ENCODE measurements around the gene CLDN4. TPM values are rescaled to one million over a fixed set of nuclear protein-coding genes. Genes with fewer than 3 reads are reported as not detected.

The CLDN4 gene
- total RNA-seq, 2 experiments from 2014 or later: 0.16 to 0.29 TPM

Other genes starting within 250 kb of the CLDN4 start
- gene MLXIPL, start 206.5 kb upstream of the CLDN4 start, total RNA-seq: not detected
- gene VPS37D, start 163.2 kb upstream of the CLDN4 start, total RNA-seq: under 1 TPM; 0.16 to 0.26 TPM
- 1 to 10 TPM; 7.7 to 8.3 TPM for gene DNAJC30, start 147.5 kb upstream of the CLDN4 start, total RNA-seq
- gene BUD23, start 147.4 kb upstream of the CLDN4 start, total RNA-seq: 10 to 100 TPM; 57.3 to 60.9 TPM
- 10 to 100 TPM; 10.6 to 12.3 TPM for gene STX1A, start 111.3 kb upstream of the CLDN4 start, total RNA-seq
- 10 to 100 TPM; 20.7 to 20.9 TPM for gene ABHD11, start 92.2 kb upstream of the CLDN4 start, total RNA-seq
- not detected for gene CLDN3, start 60.7 kb upstream of the CLDN4 start, total RNA-seq
- gene METTL27, start 11.5 kb downstream of the CLDN4 start, total RNA-seq: not detected
- gene TMEM270, start 30.2 kb downstream of the CLDN4 start, total RNA-seq: not detected
- not detected for gene ELN, start 197.2 kb downstream of the CLDN4 start, total RNA-seq

Measured in activated CD8-positive, alpha-beta T cell treated with anti-CD3 and anti-CD28 coated beads, Interleukin-2, amount 10 ng/mL, durations not matched to agents 7 days and 5 days (primary cell).